ENCODE results near the gene RPS24.

GRCh38 chr10:77987671-77988255 is 45.9 kb upstream of the RPS24 start:
- TF ChIP-seq EZH2 (IDR thresholded peaks at IDR 0.05; ENCODE audit: low read depth, unreplicated experiment) (no peak), NANOG (IDR thresholded peaks at IDR 0.05; ENCODE audit: borderline replicate concordance) (no peak), CTCF (conservative IDR thresholded peaks at IDR 0.05; ENCODE audit: low read depth in 2 of 2) (no peak)
